ENCODE results near the gene INCA1. TPM values are rescaled to one million over a fixed set of nuclear protein-coding genes. Genes with fewer than 3 reads are reported as not detected.

INCA1 gene
- total and polyA plus RNA-seq, 2 of the 13 experiments (the other 11 are each of a cell fraction or from before 2014, with no cell fraction given): 0.93 to 2.6 TPM

DNA sequence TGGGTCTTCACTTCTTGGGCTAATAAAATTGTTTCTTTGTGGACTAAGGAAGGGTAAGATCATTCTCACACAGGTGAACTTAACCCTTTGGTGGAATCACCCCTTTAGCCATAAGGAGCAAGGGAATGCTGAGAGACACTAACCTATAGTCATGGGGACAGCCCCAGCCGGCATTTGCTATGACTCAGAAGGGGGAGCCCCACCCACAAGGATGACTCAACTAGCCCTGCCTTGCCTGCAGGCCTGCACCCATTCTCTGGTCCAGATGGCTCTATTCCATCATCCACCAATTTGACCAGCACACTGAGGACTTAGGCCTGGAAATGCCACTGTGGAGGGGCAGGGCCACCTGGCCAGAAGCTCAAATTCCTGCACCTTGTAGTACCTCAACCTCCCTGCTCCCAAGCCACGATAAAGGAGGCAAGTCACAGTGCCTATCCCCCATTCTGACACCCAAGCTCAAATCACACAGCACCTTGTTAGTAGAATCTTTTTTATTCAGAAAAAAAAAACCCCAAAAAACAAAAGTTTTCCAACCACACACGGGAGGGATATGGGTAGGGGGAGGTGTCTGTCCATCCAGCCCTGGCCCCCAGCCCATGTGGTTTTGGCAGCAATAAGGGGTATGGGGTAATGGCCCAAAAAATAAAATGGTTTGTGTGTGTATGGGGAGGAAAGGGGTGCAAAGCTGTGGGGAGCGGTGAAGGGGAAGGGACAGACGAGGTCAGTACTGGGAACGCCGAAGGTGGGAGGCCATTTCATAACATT, 52.0 kb downstream of the INCA1 start (continued):
- TF ChIP-seq, protein P1, sequence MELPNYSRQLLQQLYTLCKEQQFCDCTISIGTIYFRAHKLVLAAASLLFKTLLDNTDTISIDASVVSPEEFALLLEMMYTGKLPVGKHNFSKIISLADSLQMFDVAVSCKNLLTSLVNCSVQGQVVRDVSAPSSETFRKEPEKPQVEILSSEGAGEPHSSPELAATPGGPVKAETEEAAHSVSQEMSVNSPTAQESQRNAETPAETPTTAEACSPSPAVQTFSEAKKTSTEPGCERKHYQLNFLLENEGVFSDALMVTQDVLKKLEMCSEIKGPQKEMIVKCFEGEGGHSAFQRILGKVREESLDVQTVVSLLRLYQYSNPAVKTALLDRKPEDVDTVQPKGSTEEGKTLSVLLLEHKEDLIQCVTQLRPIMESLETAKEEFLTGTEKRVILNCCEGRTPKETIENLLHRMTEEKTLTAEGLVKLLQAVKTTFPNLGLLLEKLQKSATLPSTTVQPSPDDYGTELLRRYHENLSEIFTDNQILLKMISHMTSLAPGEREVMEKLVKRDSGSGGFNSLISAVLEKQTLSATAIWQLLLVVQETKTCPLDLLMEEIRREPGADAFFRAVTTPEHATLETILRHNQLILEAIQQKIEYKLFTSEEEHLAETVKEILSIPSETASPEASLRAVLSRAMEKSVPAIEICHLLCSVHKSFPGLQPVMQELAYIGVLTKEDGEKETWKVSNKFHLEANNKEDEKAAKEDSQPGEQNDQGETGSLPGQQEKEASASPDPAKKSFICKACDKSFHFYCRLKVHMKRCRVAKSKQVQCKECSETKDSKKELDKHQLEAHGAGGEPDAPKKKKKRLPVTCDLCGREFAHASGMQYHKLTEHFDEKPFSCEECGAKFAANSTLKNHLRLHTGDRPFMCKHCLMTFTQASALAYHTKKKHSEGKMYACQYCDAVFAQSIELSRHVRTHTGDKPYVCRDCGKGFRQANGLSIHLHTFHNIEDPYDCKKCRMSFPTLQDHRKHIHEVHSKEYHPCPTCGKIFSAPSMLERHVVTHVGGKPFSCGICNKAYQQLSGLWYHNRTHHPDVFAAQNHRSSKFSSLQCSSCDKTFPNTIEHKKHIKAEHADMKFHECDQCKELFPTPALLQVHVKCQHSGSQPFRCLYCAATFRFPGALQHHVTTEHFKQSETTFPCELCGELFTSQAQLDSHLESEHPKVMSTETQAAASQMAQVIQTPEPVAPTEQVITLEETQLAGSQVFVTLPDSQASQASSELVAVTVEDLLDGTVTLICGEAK (IDR thresholded peaks at IDR 0.05): no peak
- TF ChIP-seq, protein P1 (CRISPR knock-in tag; IDR thresholded peaks at IDR 0.05): no peak
- TF ChIP-seq ZNF337 (CRISPR knock-in tag; IDR thresholded peaks at IDR 0.05; ENCODE audit: borderline replicate concordance, low read depth) (no peak), YEATS4 (CRISPR knock-in tag; IDR thresholded peaks at IDR 0.05; ENCODE audit: borderline replicate concordance) (no peak), TCF7L2 (IDR thresholded peaks at IDR 0.05; ENCODE audit: low read depth, low read length) (no peak), DNMT3B (CRISPR knock-in tag; conservative IDR thresholded peaks at IDR 0.05) (0 out of 2 replicates have a peak, but pooled peaks have one; percentile 42), MTA3 (CRISPR knock-in tag; IDR thresholded peaks at IDR 0.05) (no peak), CENPX (CRISPR knock-in tag; IDR thresholded peaks at IDR 0.05) (no peak), MLLT10 (CRISPR knock-in tag; IDR thresholded peaks at IDR 0.05) (no peak), ZNF432 (CRISPR knock-in tag; IDR thresholded peaks at IDR 0.05; ENCODE audit: borderline replicate concordance) (no peak)
- TF ChIP-seq, protein P2, sequence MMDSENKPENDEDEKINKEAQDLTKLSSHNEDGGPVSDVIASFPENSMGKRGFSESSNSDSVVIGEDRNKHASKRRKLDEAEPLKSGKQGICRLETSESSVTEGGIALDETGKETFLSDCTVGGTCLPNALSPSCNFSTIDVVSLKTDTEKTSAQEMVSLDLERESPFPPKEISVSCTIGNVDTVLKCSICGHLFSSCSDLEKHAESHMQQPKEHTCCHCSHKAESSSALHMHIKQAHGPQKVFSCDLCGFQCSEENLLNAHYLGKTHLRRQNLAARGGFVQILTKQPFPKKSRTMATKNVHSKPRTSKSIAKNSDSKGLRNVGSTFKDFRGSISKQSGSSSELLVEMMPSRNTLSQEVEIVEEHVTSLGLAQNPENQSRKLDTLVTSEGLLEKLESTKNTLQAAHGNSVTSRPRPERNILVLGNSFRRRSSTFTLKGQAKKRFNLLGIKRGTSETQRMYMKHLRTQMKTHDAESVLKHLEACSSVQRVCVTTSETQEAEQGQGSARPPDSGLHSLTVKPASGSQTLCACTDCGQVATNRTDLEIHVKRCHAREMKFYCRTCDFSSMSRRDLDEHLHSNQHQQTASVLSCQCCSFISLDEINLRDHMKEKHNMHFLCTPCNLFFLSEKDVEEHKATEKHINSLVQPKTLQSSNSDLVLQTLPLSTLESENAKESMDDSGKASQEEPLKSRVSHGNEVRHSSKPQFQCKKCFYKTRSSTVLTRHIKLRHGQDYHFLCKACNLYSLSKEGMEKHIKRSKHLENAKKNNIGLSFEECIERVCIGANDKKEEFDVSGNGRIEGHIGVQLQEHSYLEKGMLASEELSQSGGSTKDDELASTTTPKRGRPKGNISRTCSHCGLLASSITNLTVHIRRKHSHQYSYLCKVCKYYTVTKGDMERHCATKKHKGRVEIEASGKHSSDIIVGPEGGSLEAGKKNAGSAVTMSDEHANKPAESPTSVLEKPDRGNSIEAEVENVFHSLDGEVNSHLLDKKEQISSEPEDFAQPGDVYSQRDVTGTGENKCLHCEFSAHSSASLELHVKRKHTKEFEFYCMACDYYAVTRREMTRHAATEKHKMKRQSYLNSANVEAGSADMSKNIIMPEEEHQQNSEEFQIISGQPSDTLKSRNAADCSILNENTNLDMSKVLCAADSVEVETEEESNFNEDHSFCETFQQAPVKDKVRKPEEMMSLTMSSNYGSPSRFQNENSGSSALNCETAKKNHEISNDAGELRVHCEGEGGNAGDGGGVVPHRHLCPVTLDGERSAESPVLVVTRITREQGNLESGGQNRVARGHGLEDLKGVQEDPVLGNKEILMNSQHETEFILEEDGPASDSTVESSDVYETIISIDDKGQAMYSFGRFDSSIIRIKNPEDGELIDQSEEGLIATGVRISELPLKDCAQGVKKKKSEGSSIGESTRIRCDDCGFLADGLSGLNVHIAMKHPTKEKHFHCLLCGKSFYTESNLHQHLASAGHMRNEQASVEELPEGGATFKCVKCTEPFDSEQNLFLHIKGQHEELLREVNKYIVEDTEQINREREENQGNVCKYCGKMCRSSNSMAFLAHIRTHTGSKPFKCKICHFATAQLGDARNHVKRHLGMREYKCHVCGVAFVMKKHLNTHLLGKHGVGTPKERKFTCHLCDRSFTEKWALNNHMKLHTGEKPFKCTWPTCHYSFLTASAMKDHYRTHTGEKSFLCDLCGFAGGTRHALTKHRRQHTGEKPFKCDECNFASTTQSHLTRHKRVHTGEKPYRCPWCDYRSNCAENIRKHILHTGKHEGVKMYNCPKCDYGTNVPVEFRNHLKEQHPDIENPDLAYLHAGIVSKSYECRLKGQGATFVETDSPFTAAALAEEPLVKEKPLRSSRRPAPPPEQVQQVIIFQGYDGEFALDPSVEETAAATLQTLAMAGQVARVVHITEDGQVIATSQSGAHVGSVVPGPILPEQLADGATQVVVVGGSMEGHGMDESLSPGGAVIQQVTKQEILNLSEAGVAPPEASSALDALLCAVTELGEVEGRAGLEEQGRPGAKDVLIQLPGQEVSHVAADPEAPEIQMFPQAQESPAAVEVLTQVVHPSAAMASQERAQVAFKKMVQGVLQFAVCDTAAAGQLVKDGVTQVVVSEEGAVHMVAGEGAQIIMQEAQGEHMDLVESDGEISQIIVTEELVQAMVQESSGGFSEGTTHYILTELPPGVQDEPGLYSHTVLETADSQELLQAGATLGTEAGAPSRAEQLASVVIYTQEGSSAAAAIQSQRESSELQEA (CRISPR knock-in tag; IDR thresholded peaks at IDR 0.05; ENCODE audit: not compliant biosample characterization): no peak
- TF ChIP-seq, protein P3, sequence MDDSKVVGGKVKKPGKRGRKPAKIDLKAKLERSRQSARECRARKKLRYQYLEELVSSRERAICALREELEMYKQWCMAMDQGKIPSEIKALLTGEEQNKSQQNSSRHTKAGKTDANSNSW (CRISPR knock-in tag; IDR thresholded peaks at IDR 0.05; ENCODE audit: borderline replicate concordance): no peak

Measured in HepG2 (cell line).